ENCODE results near the gene TPGS1.

The TPGS1 gene

DNA sequence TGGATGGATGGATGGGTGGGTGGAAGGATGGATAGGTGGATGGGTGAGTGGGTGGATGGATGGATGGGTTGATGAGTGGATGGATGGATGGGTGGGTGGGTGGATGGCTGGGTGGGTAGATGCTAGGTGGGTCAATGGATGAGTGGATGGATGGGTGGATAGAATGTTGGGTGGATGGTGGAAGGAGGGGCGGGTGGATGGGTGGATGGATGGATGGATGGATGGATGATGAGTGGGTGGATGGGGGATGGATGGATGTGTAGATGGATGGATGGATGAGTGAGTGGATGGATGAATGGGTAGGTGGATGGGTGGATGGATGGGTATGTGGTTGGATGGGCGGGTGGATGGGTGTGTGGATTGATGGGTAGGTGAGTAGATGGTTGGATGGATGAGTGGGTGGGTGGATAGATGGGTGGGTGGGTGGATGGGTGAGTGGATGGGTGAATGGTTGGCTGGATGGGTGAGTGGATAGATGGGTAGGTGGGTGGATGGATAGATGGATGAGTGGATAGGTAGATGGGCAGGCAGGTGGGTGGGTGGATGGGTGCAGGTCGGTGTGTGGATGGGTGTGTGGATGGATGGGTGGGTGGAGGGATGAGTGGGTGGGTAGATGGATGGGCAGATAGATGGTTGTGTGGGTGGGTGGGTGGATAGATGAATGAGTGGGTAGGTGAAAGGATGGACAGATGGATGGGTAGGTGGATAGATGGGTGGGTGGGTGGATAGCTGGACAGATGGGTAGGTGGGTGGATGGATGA, 42.1 kb upstream of the TPGS1 start:
- peaks cover 3% of the 10 kb centered on the region for H3K4me1 ChIP-seq (ENCODE audit: control insufficient read depth, insufficient read depth, low read length)
- H3K9ac ChIP-seq (ENCODE audit: low read length in 2 of 2), result no peak overlapping the region
- no peak overlapping the region for H3K27ac ChIP-seq (ENCODE audit: low read length)
- no peak overlapping the region for H3K4me3 ChIP-seq (ENCODE audit: low read length in 2 of 2)
- H3K36me3 ChIP-seq (ENCODE audit: control insufficient read depth in 2 of 2, insufficient read depth in 2 of 2, low read length in 2 of 2), result no peaks in the 10 kb centered on the region
- no peaks in the 10 kb centered on the region for H3K27me3 ChIP-seq (ENCODE audit: control insufficient read depth in 1 of 2, insufficient read depth in 2 of 2, low read length in 2 of 2)
- H3K9me3 ChIP-seq (ENCODE audit: control insufficient read depth in 2 of 2, low read length in 2 of 2), result no peaks in the 10 kb centered on the region

DNA sequence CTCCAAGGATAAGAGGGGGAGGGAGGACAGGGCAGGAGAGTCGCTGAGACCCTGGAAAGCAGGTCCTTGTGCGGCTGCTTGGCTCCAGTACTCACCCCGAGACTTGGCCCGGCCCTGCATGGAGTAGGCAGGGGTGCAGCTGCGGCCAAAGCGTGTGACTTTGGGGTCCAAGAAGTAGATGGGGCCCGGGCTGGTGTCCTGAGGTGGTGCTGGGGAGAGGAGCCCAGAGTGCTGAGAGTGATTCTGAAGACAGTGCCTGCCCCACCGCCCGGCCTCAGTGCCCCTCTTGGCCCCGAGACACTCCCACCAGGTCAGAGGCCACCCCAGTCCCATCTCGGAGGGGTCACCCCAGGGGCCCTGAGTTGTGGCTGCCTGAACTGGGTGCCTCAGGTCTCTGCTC, 39.7 kb upstream of the TPGS1 start:
- H3K4me1 ChIP-seq (ENCODE audit: control insufficient read depth, insufficient read depth, low read length), result no peaks in the 10 kb centered on the region
- no peaks in the 10 kb centered on the region for H3K27me3 ChIP-seq (ENCODE audit: control insufficient read depth in 1 of 2, insufficient read depth in 2 of 2, low read length in 2 of 2)
- no peak overlapping the region for H3K9ac ChIP-seq (ENCODE audit: low read length in 2 of 2)
- no peak overlapping the region for H3K27ac ChIP-seq (ENCODE audit: low read length)
- H3K36me3 ChIP-seq (ENCODE audit: control insufficient read depth in 2 of 2, insufficient read depth in 2 of 2, low read length in 2 of 2), result no peaks in the 10 kb centered on the region
- H3K9me3 ChIP-seq (ENCODE audit: control insufficient read depth in 2 of 2, low read length in 2 of 2), result no peaks in the 10 kb centered on the region
- H3K4me3 ChIP-seq (ENCODE audit: low read length in 2 of 2), result no peak overlapping the region

- Histone ChIP-seq H3K27ac (ENCODE audit: low read length) (no peak overlapping the region), H3K36me3 (ENCODE audit: control insufficient read depth in 2 of 2, insufficient read depth in 2 of 2, low read length in 2 of 2) (no peaks in the 10 kb centered on the region), H3K4me1 (ENCODE audit: control insufficient read depth, insufficient read depth, low read length) (no peaks in the 10 kb centered on the region), H3K27me3 (ENCODE audit: control insufficient read depth in 1 of 2, insufficient read depth in 2 of 2, low read length in 2 of 2) (no peaks in the 10 kb centered on the region), H3K9ac (ENCODE audit: low read length in 2 of 2) (no peak overlapping the region), H3K4me3 (ENCODE audit: low read length in 2 of 2) (no peak overlapping the region), H3K9me3 (ENCODE audit: control insufficient read depth in 2 of 2, low read length in 2 of 2) (no peaks in the 10 kb centered on the region)
These were observed 38.6 kb upstream of the TPGS1 start for GRCh38 chr19:468587-469256.

GRCh38 chr19:469833-470232, 37.5 kb upstream of the TPGS1 start:
- no peaks in the 10 kb centered on the region for H3K36me3 ChIP-seq (ENCODE audit: control insufficient read depth in 2 of 2, insufficient read depth in 2 of 2, low read length in 2 of 2)
- H3K9ac ChIP-seq (ENCODE audit: low read length in 2 of 2), result no peak overlapping the region
- H3K9me3 ChIP-seq (ENCODE audit: control insufficient read depth in 2 of 2, low read length in 2 of 2), result no peaks in the 10 kb centered on the region
- no peak overlapping the region for H3K27ac ChIP-seq (ENCODE audit: low read length)
- no peak overlapping the region for H3K4me3 ChIP-seq (ENCODE audit: low read length in 2 of 2)
- H3K27me3 ChIP-seq (ENCODE audit: control insufficient read depth in 1 of 2, insufficient read depth in 2 of 2, low read length in 2 of 2), result no peaks in the 10 kb centered on the region
- H3K4me1 ChIP-seq (ENCODE audit: control insufficient read depth, insufficient read depth, low read length), result no peaks in the 10 kb centered on the region

DNA sequence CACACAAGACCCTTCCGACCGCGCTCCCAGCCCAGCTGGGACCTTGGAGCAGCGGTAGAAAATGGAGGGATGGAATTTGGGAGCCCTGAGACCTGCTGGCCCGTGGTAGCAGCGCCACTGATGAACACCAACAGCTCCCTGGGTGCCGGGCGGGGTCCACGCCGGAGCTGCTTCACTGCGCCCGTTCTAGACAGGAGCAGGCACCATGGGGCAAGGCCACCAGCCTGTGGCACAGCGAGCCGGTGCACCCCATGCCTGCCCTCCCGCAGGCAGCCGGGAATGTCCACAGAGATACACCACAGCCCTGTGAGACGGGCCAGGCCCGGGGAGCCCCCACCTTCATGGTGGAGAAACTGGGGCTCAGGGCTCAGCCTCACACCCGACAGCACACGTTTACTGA, 36.6 kb upstream of the TPGS1 start:
- no peak overlapping the region for H3K27ac ChIP-seq (ENCODE audit: low read length)
- H3K4me1 ChIP-seq (ENCODE audit: control insufficient read depth, insufficient read depth, low read length), result no peaks in the 10 kb centered on the region
- H3K4me3 ChIP-seq (ENCODE audit: low read length in 2 of 2), result no peak overlapping the region
- H3K9ac ChIP-seq (ENCODE audit: low read length in 2 of 2), result no peak overlapping the region
- H3K27me3 ChIP-seq (ENCODE audit: control insufficient read depth in 1 of 2, insufficient read depth in 2 of 2, low read length in 2 of 2), result no peaks in the 10 kb centered on the region
- H3K9me3 ChIP-seq (ENCODE audit: control insufficient read depth in 2 of 2, low read length in 2 of 2), result no peaks in the 10 kb centered on the region
- H3K36me3 ChIP-seq (ENCODE audit: control insufficient read depth in 2 of 2, insufficient read depth in 2 of 2, low read length in 2 of 2), result no peaks in the 10 kb centered on the region

GRCh38 chr19:472005-472858, 35.1 kb upstream of the TPGS1 start:
- Histone ChIP-seq H3K4me1 (ENCODE audit: control insufficient read depth, insufficient read depth, low read length) (no peaks in the 10 kb centered on the region), H3K9me3 (ENCODE audit: control insufficient read depth in 2 of 2, low read length in 2 of 2) (no peaks in the 10 kb centered on the region), H3K36me3 (ENCODE audit: control insufficient read depth in 2 of 2, insufficient read depth in 2 of 2, low read length in 2 of 2) (no peaks in the 10 kb centered on the region), H3K27ac (ENCODE audit: low read length) (no peak overlapping the region), H3K27me3 (ENCODE audit: control insufficient read depth in 1 of 2, insufficient read depth in 2 of 2, low read length in 2 of 2) (no peaks in the 10 kb centered on the region), H3K4me3 (ENCODE audit: low read length in 2 of 2) (no peak overlapping the region), H3K9ac (ENCODE audit: low read length in 2 of 2) (no peak overlapping the region)

GRCh38 chr19:474126-475078, 32.9 kb upstream of the TPGS1 start:
- H3K4me3 ChIP-seq (ENCODE audit: low read length in 2 of 2), result no peak overlapping the region
- no peak overlapping the region for H3K27ac ChIP-seq (ENCODE audit: low read length)
- no peak overlapping the region for H3K9ac ChIP-seq (ENCODE audit: low read length in 2 of 2)
- no peaks in the 10 kb centered on the region for H3K27me3 ChIP-seq (ENCODE audit: control insufficient read depth in 1 of 2, insufficient read depth in 2 of 2, low read length in 2 of 2)
- H3K36me3 ChIP-seq (ENCODE audit: control insufficient read depth in 2 of 2, insufficient read depth in 2 of 2, low read length in 2 of 2), result no peaks in the 10 kb centered on the region
- H3K9me3 ChIP-seq (ENCODE audit: control insufficient read depth in 2 of 2, low read length in 2 of 2), result no peaks in the 10 kb centered on the region
- no peaks in the 10 kb centered on the region for H3K4me1 ChIP-seq (ENCODE audit: control insufficient read depth, insufficient read depth, low read length)

GRCh38 chr19:475360-475759, 31.9 kb upstream of the TPGS1 start:
- Histone ChIP-seq H3K36me3 (ENCODE audit: control insufficient read depth in 2 of 2, insufficient read depth in 2 of 2, low read length in 2 of 2) (no peaks in the 10 kb centered on the region), H3K9ac (ENCODE audit: low read length in 2 of 2) (no peak overlapping the region), H3K9me3 (ENCODE audit: control insufficient read depth in 2 of 2, low read length in 2 of 2) (no peaks in the 10 kb centered on the region), H3K27ac (ENCODE audit: low read length) (no peak overlapping the region), H3K4me1 (ENCODE audit: control insufficient read depth, insufficient read depth, low read length) (peaks cover 5% of the 10 kb centered on the region), H3K4me3 (ENCODE audit: low read length in 2 of 2) (no peak overlapping the region), H3K27me3 (ENCODE audit: control insufficient read depth in 1 of 2, insufficient read depth in 2 of 2, low read length in 2 of 2) (no peaks in the 10 kb centered on the region)

GRCh38 chr19:478236-478903, 28.9 kb upstream of the TPGS1 start:
- Histone ChIP-seq H3K4me1 (ENCODE audit: control insufficient read depth, insufficient read depth, low read length) (peaks cover 5% of the 10 kb centered on the region), H3K27me3 (ENCODE audit: control insufficient read depth in 1 of 2, insufficient read depth in 2 of 2, low read length in 2 of 2) (no peaks in the 10 kb centered on the region), H3K36me3 (ENCODE audit: control insufficient read depth in 2 of 2, insufficient read depth in 2 of 2, low read length in 2 of 2) (no peaks in the 10 kb centered on the region), H3K27ac (ENCODE audit: low read length) (no peak overlapping the region), H3K4me3 (ENCODE audit: low read length in 2 of 2) (no peak overlapping the region), H3K9me3 (ENCODE audit: control insufficient read depth in 2 of 2, low read length in 2 of 2) (no peaks in the 10 kb centered on the region), H3K9ac (ENCODE audit: low read length in 2 of 2) (no peak overlapping the region)

GRCh38 chr19:478976-479375, 28.3 kb upstream of the TPGS1 start:
- peaks cover 5% of the 10 kb centered on the region for H3K4me1 ChIP-seq (ENCODE audit: control insufficient read depth, insufficient read depth, low read length)
- H3K27ac ChIP-seq (ENCODE audit: low read length), result no peak overlapping the region
- no peaks in the 10 kb centered on the region for H3K27me3 ChIP-seq (ENCODE audit: control insufficient read depth in 1 of 2, insufficient read depth in 2 of 2, low read length in 2 of 2)
- H3K9me3 ChIP-seq (ENCODE audit: control insufficient read depth in 2 of 2, low read length in 2 of 2), result no peaks in the 10 kb centered on the region
- no peaks in the 10 kb centered on the region for H3K36me3 ChIP-seq (ENCODE audit: control insufficient read depth in 2 of 2, insufficient read depth in 2 of 2, low read length in 2 of 2)
- no peak overlapping the region for H3K9ac ChIP-seq (ENCODE audit: low read length in 2 of 2)
- no peak overlapping the region for H3K4me3 ChIP-seq (ENCODE audit: low read length in 2 of 2)
